Testis (tissue), 2 donors: ENCODE results near the gene SMYD3.

Source experiments
- CTCF ChIP-seq, 3 experiments: fragments of 450-650 bp in 2 of 3; fragments of 200-600 bp in 1 of 3; sonication (generic) in 1 of 3; IDR thresholded peaks; one replicate each; pipeline ENCODE4 v1.5.1; 2016 to 2019; ENCODE audit warnings: antibody characterized with exemption in 3 of 3, mild to moderate bottlenecking in 2 of 3, moderate library complexity in 1 of 3
- POLR2A ChIP-seq: fragments of 450-650 bp; IDR thresholded peaks from one replicate; pipeline ENCODE4 v1.6.1; 2017; ENCODE audit warnings: antibody characterized with exemption, mild to moderate bottlenecking, moderate library complexity

DNA sequence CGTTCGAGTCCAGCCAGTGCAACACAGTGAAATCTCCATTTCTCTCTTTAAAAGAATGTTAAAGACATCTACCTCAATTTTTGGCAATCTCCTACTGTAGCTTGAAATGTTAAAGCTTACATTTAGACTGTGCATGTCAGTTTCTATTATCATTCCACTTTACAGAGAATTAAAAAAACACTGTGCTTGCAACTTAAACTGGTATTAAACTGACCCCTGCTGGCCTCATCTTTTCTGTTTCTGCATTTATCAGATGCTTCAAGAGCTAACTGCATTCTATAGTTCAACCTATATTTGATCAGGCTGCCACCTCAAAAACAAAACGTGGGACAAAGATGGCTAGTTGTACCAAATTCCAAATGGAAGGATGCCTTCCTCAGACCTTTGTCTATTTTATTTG, 226.5 kb downstream of the SMYD3 start:
- TF ChIP-seq POLR2A (no peak), CTCF (IDR thresholded peaks at IDR 0.05) (no peak)
